ENCODE results near the gene FAM187B. TPM values are rescaled to one million over a fixed set of nuclear protein-coding genes. Genes with fewer than 3 reads are reported as not detected.

Gene FAM187B
- total RNA-seq, 1 donor from 2014 or later, result 0.48 TPM

DNA sequence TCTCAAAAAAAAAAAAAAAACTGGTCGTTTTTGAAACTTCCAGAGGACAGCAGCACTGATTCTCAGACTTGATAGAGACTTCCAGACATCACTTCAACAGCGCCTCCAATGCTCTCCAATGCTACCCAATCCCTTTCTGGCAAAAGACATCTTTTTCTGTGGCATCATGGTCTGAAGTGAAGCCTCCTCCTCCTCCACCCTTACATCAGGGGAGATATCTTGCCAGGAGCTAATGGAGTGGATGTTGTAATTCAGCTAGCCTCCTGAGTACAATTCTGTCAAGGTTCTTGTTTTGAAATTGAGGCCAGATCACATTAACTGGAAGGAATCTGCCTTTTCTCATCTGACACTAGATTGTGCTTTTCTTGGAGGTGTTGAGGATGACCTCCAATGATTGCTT is 49.8 kb downstream of the FAM187B start:
- DNase-seq (ENCODE audit: low spot score), result peak; percentile 5

DNA sequence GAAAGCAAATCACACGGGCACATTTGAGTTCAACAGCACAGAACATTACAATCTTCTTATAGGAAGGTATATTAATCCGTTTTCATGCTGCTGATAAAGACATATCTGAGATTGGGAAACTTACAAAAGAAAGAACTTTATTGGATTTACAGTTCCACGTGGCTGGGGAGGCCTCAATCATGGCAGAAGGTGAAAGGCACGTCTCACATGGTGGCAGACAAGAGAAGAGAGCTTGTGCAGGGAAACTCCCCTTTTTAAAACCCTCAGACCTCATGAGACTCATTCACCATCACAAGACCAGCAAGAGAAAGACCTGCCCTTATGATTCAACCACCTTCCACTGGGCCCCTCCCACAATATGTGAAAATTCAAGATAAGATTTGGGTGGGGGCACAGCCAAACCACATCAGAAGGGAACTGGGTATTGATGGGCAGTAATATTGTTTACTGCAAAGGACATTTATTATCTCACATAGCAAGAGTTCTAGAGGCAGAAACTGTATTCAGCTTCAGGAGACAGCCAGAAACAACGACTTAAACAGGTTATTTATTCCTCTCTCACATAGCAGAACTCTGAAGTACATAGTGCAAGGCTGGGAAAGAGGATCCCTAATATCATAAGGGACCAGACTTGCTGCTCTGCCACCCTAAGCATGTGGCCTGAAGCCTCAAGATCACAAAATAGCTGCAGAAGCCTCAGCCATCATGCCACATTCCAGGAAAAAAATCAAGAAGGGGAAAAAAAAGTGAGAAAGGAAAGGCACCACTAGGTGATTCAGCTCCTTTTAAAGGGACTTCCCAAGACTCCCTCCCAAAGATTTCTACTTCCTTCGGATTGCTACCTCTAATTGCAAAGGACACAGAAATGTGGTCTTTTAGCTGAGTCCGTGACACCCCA is 50.9 kb downstream of the FAM187B start:
- no peak for DNase-seq (ENCODE audit: low spot score)

DNA sequence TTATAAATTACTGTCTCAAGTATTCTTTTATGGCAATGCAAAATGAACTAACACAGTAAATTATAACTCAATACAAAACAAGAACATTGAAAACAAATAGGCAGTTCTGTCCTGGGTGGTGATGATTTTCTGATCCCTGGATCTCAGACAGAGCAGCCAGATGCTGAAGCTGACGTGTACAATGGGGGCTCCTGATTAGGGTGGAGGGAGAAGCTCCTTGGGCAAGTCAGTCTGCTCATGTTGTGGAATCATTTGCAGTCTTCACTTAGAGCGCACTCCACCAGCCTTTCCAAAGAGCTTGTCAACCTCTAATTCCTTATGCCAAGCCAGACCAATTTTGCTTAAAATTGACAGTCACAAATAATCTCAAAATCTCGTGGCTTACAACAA is 52.4 kb downstream of the FAM187B start:
- DNase-seq (ENCODE audit: low spot score), result no peak

Other genes with a start within 250 kb of the FAM187B start
- gene GRAMD1A, start 228.4 kb downstream of the FAM187B start, total RNA-seq (ENCODE audit: insufficient read depth, low replicate concordance), result 50.3 TPM
- 2.9 TPM for gene SCN1B, start 198.3 kb downstream of the FAM187B start, total RNA-seq (ENCODE audit: insufficient read depth, low replicate concordance)
- 0.24 TPM for gene HPN, start 187.0 kb downstream of the FAM187B start, total RNA-seq (ENCODE audit: insufficient read depth, low replicate concordance)
- gene FXYD3, start 112.9 kb downstream of the FAM187B start, total RNA-seq (ENCODE audit: insufficient read depth, low replicate concordance), result 26.7 TPM
- 10.6 TPM for gene LGI4, start 93.7 kb downstream of the FAM187B start, total RNA-seq (ENCODE audit: insufficient read depth, low replicate concordance)
- gene FXYD1, start 89.9 kb downstream of the FAM187B start, total RNA-seq (ENCODE audit: insufficient read depth, low replicate concordance), result 3.4 TPM
- gene FXYD7, start 85.5 kb downstream of the FAM187B start, total RNA-seq (ENCODE audit: insufficient read depth, low replicate concordance), result 1.2 TPM
- 12.5 TPM for gene FXYD5, start 74.0 kb downstream of the FAM187B start, total RNA-seq (ENCODE audit: insufficient read depth, low replicate concordance)
- 4.1 TPM for gene LSR, start 20.3 kb upstream of the FAM187B start, total RNA-seq (ENCODE audit: insufficient read depth, low replicate concordance)
- gene USF2, start 40.2 kb upstream of the FAM187B start, total RNA-seq (ENCODE audit: insufficient read depth, low replicate concordance), result 40.2 TPM
- 1.2 TPM for gene HAMP, start 53.8 kb upstream of the FAM187B start, total RNA-seq (ENCODE audit: insufficient read depth, low replicate concordance)
- not detected for gene MAG, start 63.4 kb upstream of the FAM187B start, total RNA-seq (ENCODE audit: insufficient read depth, low replicate concordance)
- 13.0 TPM for gene CD22, start 100.4 kb upstream of the FAM187B start, total RNA-seq (ENCODE audit: insufficient read depth, low replicate concordance)
- 0.48 TPM for gene FFAR1, start 119.2 kb upstream of the FAM187B start, total RNA-seq (ENCODE audit: insufficient read depth, low replicate concordance)
- gene FFAR3, start 129.7 kb upstream of the FAM187B start, total RNA-seq (ENCODE audit: insufficient read depth, low replicate concordance), result 7.0 TPM
- gene GPR42, start 142.3 kb upstream of the FAM187B start, total RNA-seq (ENCODE audit: insufficient read depth, low replicate concordance), result not detected
- gene FFAR2, start 219.5 kb upstream of the FAM187B start, total RNA-seq (ENCODE audit: insufficient read depth, low replicate concordance), result 0.72 TPM

Data from umbilical cord (tissue), 2 donors.